Heart left ventricle (tissue), 16 donors: ENCODE results near the gene DRAM1. TPM values are rescaled to one million over a fixed set of nuclear protein-coding genes. Genes with fewer than 3 reads are reported as not detected.
"Not testable (repeated sequence)": the region's sequence is repeated elsewhere in the genome, so short reads cannot be mapped to it uniquely, and the experiment has no call there.

Experiments
- ATAC-seq, 4 donors: fragments of 200-7000 bp; cut with Tn5 transposase; one replicate each; pipeline ENCODE4 v1.9.1; 2020 to 2022; ENCODE audit warnings: moderate library complexity in 4 of 4, mild to moderate bottlenecking in 3 of 4, moderate number of reproducible peaks in 1 of 4
- DNase-seq, 5 donors: peaks; one replicate each; pipeline ENCODE4 v3.0.0-alpha.2; 2020
- H3K27ac ChIP-seq, 12 donors: fragments of 200-600 bp; sonication (generic) in 4 of 12; one replicate each; pipeline versions ENCODE4 v1.5.0 to v1.8.0; 2016 to 2022; ENCODE audit warnings: mild to moderate bottlenecking in 2 of 12
- H3K27me3 ChIP-seq, 9 donors: fragments of 200-600 bp; sonication (generic) in 2 of 9; one replicate each; pipeline versions ENCODE4 v1.5.1 to v1.8.0; 2016 to 2022; ENCODE audit warnings: mild to moderate bottlenecking in 3 of 9
- H3K36me3 ChIP-seq, 9 donors: fragments of 200-600 bp; sonication (generic) in 2 of 9; one replicate each; pipeline versions ENCODE4 v1.5.0 to v1.8.0; 2018 to 2022; ENCODE audit warnings: mild to moderate bottlenecking in 2 of 9
- H3K4me1 ChIP-seq, 12 donors: fragments of 200-600 bp; sonication (generic) in 4 of 12; one replicate each; pipeline versions ENCODE4 v1.5.0 to v1.8.0; 2016 to 2022; ENCODE audit warnings: mild to moderate bottlenecking in 3 of 12
- H3K4me3 ChIP-seq, 12 donors: fragments of 200-600 bp; sonication (generic) in 4 of 12; one replicate each; pipeline versions ENCODE4 v1.5.0 to v1.8.0; 2017 to 2022; ENCODE audit warnings: mild to moderate bottlenecking in 9 of 12, moderate library complexity in 4 of 12
- H3K9me3 ChIP-seq, 12 donors: fragments of 200-600 bp; sonication (generic) in 4 of 12; one replicate each; pipeline versions ENCODE4 v1.5.0 to v1.8.0; 2016 to 2022; ENCODE audit warnings: mild to moderate bottlenecking in 1 of 12
- CTCF ChIP-seq, 12 donors: fragments of 200-600 bp; sonication (generic) in 4 of 12; IDR thresholded peaks; one replicate each; pipeline versions ENCODE4 v1.5.0 to v1.8.0; 2018 to 2022; ENCODE audit warnings: antibody characterized with exemption in 12 of 12, mild to moderate bottlenecking in 5 of 12
- POLR2A ChIP-seq, 2 donors: fragments of 450-650 bp; IDR thresholded peaks; one replicate each; pipeline ENCODE4 v1.6.1; 2017; ENCODE audit warnings: antibody characterized with exemption in 2 of 2, mild to moderate bottlenecking in 2 of 2, moderate library complexity in 2 of 2
- WGBS, 4 donors: extraction: QIAGEN DNeasy Blood & Tissue Kit in 2 of 4; methylation state at CpG; one replicate each; pipeline versions ENCODE4 v1.1.5 to v1.1.7; 2013 to 2018; 5-methylcytosine and 5-hydroxymethylcytosine counted together
- intact Hi-C, 10 donors: fragments of 100-400 bp; cut with DNase I; formaldehyde crosslinking; loops; one replicate each; pipeline versions ENCODE4 v1.11.1 to v1.14.2; 2022
- polyA plus RNA-seq, 2 donors: library from polyadenylated mRNA; stranded (reverse); fragments of 200-250 nt; gene quantifications; one replicate each; pipeline ENCODE4 v1.2.3, GENCODE V29; 2013
- total RNA-seq, 9 donors: library from RNA; depleted of rRNA in 2 of 9; stranded (reverse); fragments of >200 nt in 2 of 9; fragmentation: NEBNext Ultra II Directional in 3 of 9; extraction: Animal tissue kit (Norgen Biotek cat#: 25700) in 3 of 9; gene quantifications; one replicate each; pipeline versions ENCODE4 v1.1.0 to v1.2.4, GENCODE V29; 2016 to 2023
- donor health status: ischemic (EF 13 %, LVEDD 7.1; RV severe dilation, severe dysfunction).
- donor health status: healthy with polysubstance abuse.
- donor health status: DM: no; HTN: yes; CAD: no.
- donor health status: DM: no; HTN: no; CAD: no.
- donor health status: ischemic (EF 25% LVEDD 6.9; RV normal size, moderate dysfunction).
- donor health status: ischemic (EF 25% LVEDD 5.7; RV mildly dilated, moderate dysfunction).
- donor health status: healthy.
- donor health status: DM: yes; HTN: yes; CAD: no.
- donor health status: ischemic (EF 35%, LVEDD 5.7; RV mildly dilated, moderate dysfunction).
- donor health status: nonischemic (EF 11% LVEDD 7.7; RV severe dilation, severe dysfunction).
- donor health status: DM: yes; HTN: yes; CAD: no.
- donor health status: PGD.
- donor health status: ischemic (EF 29% LVEDD 5.4; RV normal size, mild dysfunction).
- donor health status: nonischemic (EF 23%, LVEDD 6.1; RV moderate dilation, normal function).

DRAM1 gene
- total and polyA plus RNA-seq, 11 donors: 2.9 to 40.7 (median 4.3) TPM

GRCh38 chr12:101855976-101856375, 21.4 kb upstream of the DRAM1 start:
- H3K27ac ChIP-seq: peak overlapping the region in 1 of 12 donors; percentile 77
- H3K36me3 ChIP-seq: no peaks in the 10 kb centered on the region
- H3K9me3 ChIP-seq: no peaks in the 10 kb centered on the region
- ATAC-seq (no peak), DNase-seq (no peak)
- WGBS, 4 donors: 73 to 83% (median 81%) methylated on average over 3 of the region's 3 CpGs
- no peaks in the 10 kb centered on the region for H3K27me3 ChIP-seq
- no peak for TF ChIP-seq POLR2A (IDR thresholded peaks at IDR 0.05)
- no peak for TF ChIP-seq CTCF (IDR thresholded peaks at IDR 0.05)
- H3K4me1 ChIP-seq: peaks cover 0 to 50% (median 2%) of the 10 kb centered on the region in 12 donors
- H3K4me3 ChIP-seq: no peak overlapping the region
- intact Hi-C loops: no loop called here

DNA sequence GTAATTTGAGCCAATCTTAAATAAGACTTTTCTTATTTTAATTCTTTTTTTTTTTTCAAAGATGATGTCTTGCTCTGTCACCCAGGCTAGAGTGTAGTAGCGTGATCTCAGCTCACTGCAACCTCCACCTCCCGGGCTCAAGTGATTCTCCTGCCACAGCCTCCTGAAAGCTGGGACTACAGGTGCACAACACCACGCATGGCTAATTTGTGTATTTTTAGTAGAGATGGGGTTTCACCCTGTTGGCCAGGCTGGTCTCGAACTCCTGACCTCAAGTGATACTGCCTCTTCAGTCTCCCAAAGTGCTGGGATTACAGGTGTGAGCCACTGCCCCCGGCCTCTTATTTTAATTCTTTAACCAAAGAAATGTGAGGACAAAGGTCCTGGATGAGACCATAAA, 20.8 kb upstream of the DRAM1 start:
- peak overlapping the region in 2 of 12 donors; percentile 56 to 77 for H3K27ac ChIP-seq
- peaks cover 0 to 46% (median 2%) of the 10 kb centered on the region in 12 donors for H3K4me1 ChIP-seq
- H3K4me3 ChIP-seq, ATAC-seq, H3K27me3 ChIP-seq, H3K9me3 ChIP-seq, H3K36me3 ChIP-seq, intact Hi-C loops, DNase-seq: not testable (repeated sequence)
- WGBS, 4 donors: 91 to 96% (median 94%) methylated on average over 5 of the region's 5 CpGs

- peak overlapping the region in 3 of 12 donors; percentile 38 to 77 (median 56) for H3K27ac ChIP-seq
- peaks cover 0 to 46% (median 2%) of the 10 kb centered on the region in 12 donors for H3K4me1 ChIP-seq
- H3K4me3 ChIP-seq: no peak overlapping the region
- DNase-seq: no peak
- WGBS, 4 donors: 60 to 69% (median 63%) methylated on average over 1 of the region's 1 CpG
- peak in 3 of 4 donors; percentile 44 to 86 (median 79) for ATAC-seq
- no peaks in the 10 kb centered on the region for H3K27me3 ChIP-seq
- intact Hi-C loops: no loop called here
- no peaks in the 10 kb centered on the region for H3K9me3 ChIP-seq
- TF ChIP-seq POLR2A (IDR thresholded peaks at IDR 0.05) (no peak), CTCF (IDR thresholded peaks at IDR 0.05) (no peak)
- H3K36me3 ChIP-seq: no peaks in the 10 kb centered on the region
These were observed 20.3 kb upstream of the DRAM1 start for GRCh38 chr12:101857043-101857558.

- no peaks in the 10 kb centered on the region for H3K9me3 ChIP-seq
- intact Hi-C loops: no loop called here
- no peak for ATAC-seq
- no peak for DNase-seq
- no peaks in the 10 kb centered on the region for H3K27me3 ChIP-seq
- H3K4me1 ChIP-seq: peaks cover 0 to 46% (median 2%) of the 10 kb centered on the region in 12 donors
- H3K4me3 ChIP-seq: no peak overlapping the region
- H3K36me3 ChIP-seq: no peaks in the 10 kb centered on the region
- TF ChIP-seq POLR2A (IDR thresholded peaks at IDR 0.05) (no peak), CTCF (IDR thresholded peaks at IDR 0.05) (no peak)
- no peak overlapping the region for H3K27ac ChIP-seq
- whole genome bisulfite sequencing, 4 donors: 88 to 92% (median 89%) methylated on average over 3 of the region's 3 CpGs
These were observed 19.0 kb upstream of the DRAM1 start for GRCh38 chr12:101858361-101858760.
